KMS-11 (cell line): ENCODE measurements around the gene AKT1S1.

Experiments used
- H2AFZ ChIP-seq: fragments of 200-600 bp; sonication (generic); 2 replicates; pipeline ENCODE4 v1.6.1; 2016; ENCODE audit warnings: antibody characterized with exemption, mixed run types, low read depth
- H3K27ac ChIP-seq: fragments of 200-600 bp; sonication (generic); 2 replicates; pipeline ENCODE4 v1.6.1; 2016; ENCODE audit warnings: mild to moderate bottlenecking, mixed run types
- H3K27me3 ChIP-seq: fragments of 200-600 bp; sonication (generic); 2 replicates; pipeline ENCODE4 v1.6.1; 2017; ENCODE audit warnings: mild to moderate bottlenecking, low read depth, mixed run types, moderate library complexity; ENCODE audit not compliant: insufficient read depth
- H3K36me3 ChIP-seq: fragments of 200-600 bp; sonication (generic); 2 replicates; pipeline ENCODE4 v1.6.1; 2017; ENCODE audit warnings: mild to moderate bottlenecking, mixed run types; ENCODE audit not compliant: insufficient read depth
- H3K4me1 ChIP-seq: fragments of 200-600 bp; sonication (generic); 2 replicates; pipeline ENCODE4 v1.6.1; 2016; ENCODE audit warnings: mild to moderate bottlenecking, low read depth, mixed run types; ENCODE audit not compliant: poor library complexity, severe bottlenecking
- H3K4me2 ChIP-seq: fragments of 200-600 bp; sonication (generic); 2 replicates; pipeline ENCODE4 v1.7.0; 2016; ENCODE audit warnings: mild to moderate bottlenecking, mixed run types
- H3K4me3 ChIP-seq: fragments of 200-600 bp; sonication (generic); IDR thresholded peaks from 2 replicates; pipeline ENCODE4 v1.6.1; 2017; ENCODE audit warnings: low read depth, low read length, mixed read lengths; ENCODE audit not compliant: insufficient read depth
- H3K79me2 ChIP-seq: fragments of 200-600 bp; sonication (generic); 2 replicates; pipeline ENCODE4 v1.6.1; 2016; ENCODE audit warnings: low read depth, mixed run types; ENCODE audit not compliant: insufficient read depth
- H3K9ac ChIP-seq: fragments of 200-600 bp; sonication (generic); 2 replicates; pipeline ENCODE4 v1.6.1; 2016; ENCODE audit warnings: mild to moderate bottlenecking, mixed run types
- H4K20me1 ChIP-seq: fragments of 200-600 bp; sonication (generic); 2 replicates; pipeline ENCODE4 v1.6.1; 2016; ENCODE audit warnings: mild to moderate bottlenecking, mixed run types; ENCODE audit not compliant: insufficient read depth
- CTCF ChIP-seq: fragments of 200-600 bp; sonication (generic); conservative IDR thresholded peaks from 2 replicates; pipeline ENCODE4 v1.6.1; 2017; ENCODE audit warnings: low read depth, mild to moderate bottlenecking, antibody characterized with exemption, low read length, moderate library complexity, mixed read lengths

AKT1S1 gene

GRCh38 chr19:49889687-49890348 is 12.7 kb upstream of the AKT1S1 start:
- Histone ChIP-seq H4K20me1 (no peaks in the 10 kb centered on the region), H3K79me2 (no peaks in the 10 kb centered on the region), H3K4me3 (no peak overlapping the region), H3K27ac (peak overlapping the region; percentile 68), H2AFZ (peak overlapping the region; percentile 86), H3K4me2 (peak overlapping the region; percentile 45), H3K27me3 (no peaks in the 10 kb centered on the region), H3K4me1 (peaks cover 36% of the 10 kb centered on the region), H3K9ac (peak overlapping the region; percentile 44; the same call in 1 of the 2 replicates), H3K36me3 (no peaks in the 10 kb centered on the region)
- peak; percentile 76 for TF ChIP-seq CTCF

GRCh38 chr19:49889038-49889686 is 12.0 kb upstream of the AKT1S1 start:
- TF ChIP-seq CTCF = no peak
- H3K4me1 ChIP-seq = peaks cover 32% of the 10 kb centered on the region
- no peak overlapping the region for H2AFZ ChIP-seq
- H3K79me2 ChIP-seq = no peaks in the 10 kb centered on the region
- no peaks in the 10 kb centered on the region for H3K27me3 ChIP-seq
- H3K4me2 ChIP-seq = peak overlapping the region; percentile 45; the same call in 1 of the 2 replicates
- no peaks in the 10 kb centered on the region for H4K20me1 ChIP-seq
- no peak overlapping the region for H3K9ac ChIP-seq
- H3K4me3 ChIP-seq = no peak overlapping the region
- no peak overlapping the region; the same call in 1 of the 2 replicates for H3K27ac ChIP-seq
- H3K36me3 ChIP-seq = no peaks in the 10 kb centered on the region

- Histone ChIP-seq H3K36me3 (no peaks in the 10 kb centered on the region; the same call in 1 of the 2 replicates), H3K4me3 (no peak overlapping the region), H4K20me1 (no peaks in the 10 kb centered on the region), H3K27ac (no peak overlapping the region), H2AFZ (no peak overlapping the region), H3K4me1 (peaks cover 26% of the 10 kb centered on the region), H3K27me3 (no peaks in the 10 kb centered on the region), H3K4me2 (no peak overlapping the region), H3K79me2 (no peaks in the 10 kb centered on the region), H3K9ac (no peak overlapping the region)
- TF ChIP-seq CTCF = no peak
Measured at GRCh38 chr19:49888510-49888824, 11.3 kb upstream of the AKT1S1 start.

- Histone ChIP-seq H3K36me3 (no peaks in the 10 kb centered on the region; the same call in 1 of the 2 replicates), H3K4me3 (no peak overlapping the region), H2AFZ (no peak overlapping the region), H3K27me3 (no peaks in the 10 kb centered on the region), H3K79me2 (no peaks in the 10 kb centered on the region), H3K4me1 (peaks cover 22% of the 10 kb centered on the region), H4K20me1 (no peaks in the 10 kb centered on the region), H3K9ac (no peak overlapping the region), H3K27ac (no peak overlapping the region), H3K4me2 (no peak overlapping the region; the same call in 1 of the 2 replicates)
- TF ChIP-seq CTCF = no peak
Measured at GRCh38 chr19:49887665-49888509, 10.7 kb upstream of the AKT1S1 start.
